H1 (cell line): ENCODE data around the gene REM2. TPM values are rescaled to one million over a fixed set of nuclear protein-coding genes. Genes with fewer than 3 reads are reported as not detected.

ENCODE experiments used
- CTCF ChIA-PET: fragments of 300-600 bp; sonication (Branson Sonifier 250); formaldehyde crosslinking; loops from one replicate; lab custom pipeline; 2021; ENCODE audit not compliant: partially characterized antibody; lab: Charles Lee
- POLR2A ChIA-PET: fragments of 300-600 bp; sonication (Branson Sonifier 250); formaldehyde crosslinking; loops from one replicate; lab custom pipeline; 2021; ENCODE audit warnings: inconsistent platforms; ENCODE audit not compliant: partially characterized antibody; lab: Charles Lee
- DNase-seq, 2 experiments: peaks; one replicate each; pipeline versions ENCODE4 v3.0.0 to v3.0.0-alpha.2; 2010 to 2022; ENCODE audit warnings: low spot score in 2 of 2, low read depth in 1 of 2, mixed read lengths in 1 of 2
- FAIRE-seq: peaks from 2 replicates; lab custom pipeline; 2011; peaks lifted over from hg19 to GRCh38; lab: Jason Lieb, UNC
- H2AFZ ChIP-seq: 2 replicates; pipeline ENCODE4 v1.8.1; 2012; ENCODE audit warnings: low read length, inconsistent platforms
- H2AK5ac ChIP-seq: 2 replicates; pipeline ENCODE4 v1.6.1; 2013; ENCODE audit warnings: low read depth, low read length
- H2BK120ac ChIP-seq: replicated peaks from 2 replicates; pipeline ENCODE3; 2013; ENCODE audit warnings: low read depth, low read length, inconsistent platforms
- H2BK12ac ChIP-seq: 2 replicates; pipeline ENCODE4 v1.6.1; 2013; ENCODE audit warnings: low read depth, low read length
- H2BK15ac ChIP-seq: 2 replicates; pipeline ENCODE4 v1.6.1; 2013; ENCODE audit warnings: low read length
- H2BK20ac ChIP-seq: 2 replicates; pipeline ENCODE4 v1.6.1; 2013; ENCODE audit warnings: low read length
- H2BK5ac ChIP-seq: 2 replicates; pipeline ENCODE4 v1.6.1; 2013; ENCODE audit warnings: low read depth, low read length
- H3K14ac ChIP-seq: 2 replicates; pipeline ENCODE4 v1.6.1; 2013; ENCODE audit warnings: inconsistent platforms; ENCODE audit not compliant: insufficient read length
- H3K18ac ChIP-seq: 2 replicates; pipeline ENCODE4 v1.6.1; 2013; ENCODE audit warnings: low read length; ENCODE audit errors: extremely low read depth
- H3K23ac ChIP-seq: 2 replicates; pipeline ENCODE4 v1.6.1; 2013; ENCODE audit warnings: inconsistent platforms; ENCODE audit not compliant: insufficient read length
- H3K23me2 ChIP-seq: 2 replicates; pipeline ENCODE4 v1.6.1; 2013; ENCODE audit warnings: low read depth, low read length
- H3K27ac ChIP-seq: 2 replicates; pipeline ENCODE4 v1.6.1; 2011; ENCODE audit warnings: low read depth, low read length, inconsistent platforms
- H3K27me3 ChIP-seq, 4 experiments: replicated peaks in 1 of 4; 1 replicate in 1 of 4; 2 replicates in 3 of 4; pipeline versions ENCODE4 v1.6.1 to v1.8.1; 2011 to 2013; ENCODE audit warnings: low read length in 3 of 4, mild to moderate bottlenecking in 3 of 4, inconsistent platforms in 2 of 4, mixed read lengths in 2 of 4, moderate library complexity in 1 of 4; ENCODE audit not compliant: control insufficient read depth in 3 of 4, insufficient read depth in 3 of 4; ENCODE audit errors: extremely low read depth in 1 of 4
- H3K36me3 ChIP-seq, 4 experiments: 2 replicates each; pipeline versions ENCODE4 v1.6.1 to v1.8.1; 2011 to 2013; ENCODE audit warnings: mild to moderate bottlenecking in 4 of 4, low read length in 3 of 4, moderate library complexity in 2 of 4, control low read depth in 1 of 4, inconsistent platforms in 1 of 4; ENCODE audit not compliant: insufficient read depth in 4 of 4, control insufficient read depth in 2 of 4
- H3K4ac ChIP-seq: replicated peaks from 2 replicates; pipeline ENCODE3; 2013; ENCODE audit warnings: low read length, low read depth, mixed read lengths, inconsistent platforms; ENCODE audit not compliant: insufficient read length
- H3K4me1 ChIP-seq, 4 experiments: replicated peaks in 1 of 4; 1 replicate in 1 of 4; 2 replicates in 3 of 4; pipeline versions ENCODE4 v1.6.1 to v1.8.1; 2011 to 2013; ENCODE audit warnings: low read length in 3 of 4, inconsistent platforms in 2 of 4, mixed read lengths in 1 of 4; ENCODE audit not compliant: insufficient read depth in 4 of 4, control insufficient read depth in 3 of 4
- H3K4me2 ChIP-seq, 2 experiments: 2 replicates each; pipeline versions ENCODE4 v1.6.1 to v1.8.1; 2011 to 2013; ENCODE audit warnings: low read depth in 2 of 2, low read length in 2 of 2, control low read depth in 1 of 2, inconsistent platforms in 1 of 2, mild to moderate bottlenecking in 1 of 2; ENCODE audit not compliant: insufficient read depth in 1 of 2
- H3K4me3 ChIP-seq, 4 experiments: fragments of 200-600, 300-600 bp in 1 of 4; sonication (generic), shearing (Covaris generic), sonication (Bioruptor Twin) in 1 of 4; 2 replicates each; pipeline versions ENCODE4 v1.5.1 to v1.8.1; 2011 to 2016; ENCODE audit warnings: low read length in 4 of 4, low read depth in 3 of 4, control low read depth in 2 of 4, inconsistent platforms in 2 of 4, mild to moderate bottlenecking in 2 of 4, mixed read lengths in 1 of 4, moderate library complexity in 1 of 4; ENCODE audit not compliant: insufficient read depth in 2 of 4; ENCODE audit errors: extremely low read depth in 1 of 4
- H3K56ac ChIP-seq: replicated peaks from 2 replicates; pipeline ENCODE3; 2013; ENCODE audit warnings: low read depth, mild to moderate bottlenecking, mixed read lengths, low read length, inconsistent platforms; ENCODE audit not compliant: insufficient read length
- H3K79me1 ChIP-seq: 2 replicates; pipeline ENCODE4 v1.6.1; 2013; ENCODE audit warnings: low read depth, low read length, control low read depth
- H3K79me2 ChIP-seq, 2 experiments: 2 replicates each; pipeline versions ENCODE4 v1.6.1 to v1.8.1; 2012 to 2013; ENCODE audit warnings: low read length in 2 of 2, mild to moderate bottlenecking in 2 of 2, inconsistent platforms in 1 of 2; ENCODE audit not compliant: insufficient read depth in 2 of 2, control insufficient read depth in 1 of 2
- H3K9ac ChIP-seq, 4 experiments: replicated peaks in 1 of 4; 1 replicate in 1 of 4; 2 replicates in 3 of 4; pipeline versions ENCODE4 v1.6.1 to v1.8.1; 2011 to 2013; ENCODE audit warnings: low read depth in 3 of 4, low read length in 3 of 4, control low read depth in 2 of 4, mild to moderate bottlenecking in 2 of 4, moderate library complexity in 2 of 4, inconsistent platforms in 1 of 4; ENCODE audit errors: extremely low read depth in 1 of 4
- H3K9me3 ChIP-seq, 2 experiments: 2 replicates each; pipeline versions ENCODE4 v1.6.1 to v1.8.1; 2012 to 2013; ENCODE audit warnings: mild to moderate bottlenecking in 2 of 2, moderate library complexity in 2 of 2, control low read depth in 1 of 2, inconsistent platforms in 1 of 2, low read depth in 1 of 2, low read length in 1 of 2, mixed read lengths in 1 of 2; ENCODE audit not compliant: insufficient read depth in 2 of 2
- H4K20me1 ChIP-seq, 2 experiments: replicated peaks in 1 of 2; 2 replicates each; pipeline versions ENCODE3 to v1.8.1; 2011 to 2013; ENCODE audit warnings: inconsistent platforms in 2 of 2, low read length in 2 of 2, mild to moderate bottlenecking in 1 of 2; ENCODE audit not compliant: insufficient read depth in 2 of 2, control insufficient read depth in 1 of 2
- H4K5ac ChIP-seq: 2 replicates; pipeline ENCODE4 v1.6.1; 2013; ENCODE audit warnings: low read length, low read depth, mixed read lengths, inconsistent platforms; ENCODE audit not compliant: insufficient read length
- H4K8ac ChIP-seq: 2 replicates; pipeline ENCODE4 v1.8.0; 2013; ENCODE audit warnings: mild to moderate bottlenecking, moderate library complexity, low read length, inconsistent platforms; ENCODE audit not compliant: insufficient read depth; ENCODE audit errors: extremely low read depth
- H4K91ac ChIP-seq: replicated peaks from 2 replicates; pipeline ENCODE3; 2013; ENCODE audit warnings: low read length, mixed read lengths, inconsistent platforms; ENCODE audit not compliant: insufficient read length
- ASH2L ChIP-seq: fragments of 200-600, 300-600 bp; sonication (generic); IDR thresholded peaks from one replicate; pipeline ENCODE4 v1.7.1; 2017; ENCODE audit warnings: low read length
- CTBP2 ChIP-seq: IDR thresholded peaks from 2 replicates; pipeline ENCODE4 v1.7.0; 2011; ENCODE audit warnings: borderline replicate concordance, mild to moderate bottlenecking, moderate library complexity, mixed read lengths, low read length; ENCODE audit not compliant: insufficient read depth, insufficient read length
- RNF2 ChIP-seq: fragments of 200-900, 300-1000 bp; sonication (generic); IDR thresholded peaks from 2 replicates; pipeline ENCODE4 v1.7.1; 2016; ENCODE audit warnings: borderline replicate concordance, low read depth, mild to moderate bottlenecking, antibody characterized with exemption, low read length; ENCODE audit not compliant: poor library complexity, severe bottlenecking; ENCODE audit errors: missing control alignments
- RXRA ChIP-seq: IDR thresholded peaks from 2 replicates; pipeline ENCODE4 v1.6.1; 2011; ENCODE audit warnings: low read depth, mild to moderate bottlenecking, low read length, moderate library complexity; ENCODE audit not compliant: insufficient read depth
- WGBS, 2 experiments: shearing (Covaris generic) in 1 of 2; methylation state at CpG; one replicate each; pipeline versions ENCODE4 v1.1.6 to v1.1.7; 2013 to 2015; ENCODE audit warnings: low lambda C conversion rate in 2 of 2, mixed read lengths in 2 of 2, inconsistent platforms in 1 of 2, low coverage in 1 of 2, missing lambda C conversion rate in 1 of 2; ENCODE audit not compliant: insufficient replicate concordance in 2 of 2, insufficient coverage in 1 of 2, insufficient read length in 1 of 2; ENCODE audit errors: extremely low coverage in 1 of 2, missing lambda C conversion rate in 1 of 2; 5-methylcytosine and 5-hydroxymethylcytosine counted together
- long read RNA-seq, 2 experiments: library from RNA in 1 of 2; library from capped mRNA in 1 of 2; stranded (forward); transcript quantifications; one replicate each; pipeline ENCODE4 v2.0.0, GENCODE V29; 2021; ENCODE audit warnings: inconsistent platforms in 1 of 2
- polyA minus RNA-seq, 3 experiments: library from RNA; depleted of rRNA, polyadenylated mRNA; stranded (reverse); fragments of >200 nt; gene quantifications; 1 replicate in 2 of 3; 2 replicates in 1 of 3; pipeline ENCODE4 v1.2.3, GENCODE V29; 2011
- polyA plus RNA-seq, 7 experiments: library from polyadenylated mRNA; depleted of rRNA in 3 of 7; stranded (reverse) in 5 of 7; unstranded in 2 of 7; fragments of >200 nt in 5 of 7; fragments of 200-250 nt in 2 of 7; gene quantifications; 1 replicate in 5 of 7; 2 replicates in 1 of 7; 4 replicates in 1 of 7; pipeline versions ENCODE4 v1.2.1 to v1.2.3, GENCODE V29; 2011 to 2013; ENCODE audit warnings: missing spikeins in 2 of 7, mixed read lengths in 2 of 7
- total RNA-seq: library from RNA; stranded (reverse); fragmentation: NEBNext Ultra II Directional; extraction: Animal tissue kit (Norgen Biotek cat#: 25700); gene quantifications from 2 replicates; pipeline ENCODE4 v1.2.1, GENCODE V29; 2021
- TF ChIP-seq, protein P1 (sequence below): IDR thresholded peaks from 2 replicates; pipeline ENCODE4 v1.6.1; 2012; ENCODE audit warnings: inconsistent platforms

Gene REM2, protein sequence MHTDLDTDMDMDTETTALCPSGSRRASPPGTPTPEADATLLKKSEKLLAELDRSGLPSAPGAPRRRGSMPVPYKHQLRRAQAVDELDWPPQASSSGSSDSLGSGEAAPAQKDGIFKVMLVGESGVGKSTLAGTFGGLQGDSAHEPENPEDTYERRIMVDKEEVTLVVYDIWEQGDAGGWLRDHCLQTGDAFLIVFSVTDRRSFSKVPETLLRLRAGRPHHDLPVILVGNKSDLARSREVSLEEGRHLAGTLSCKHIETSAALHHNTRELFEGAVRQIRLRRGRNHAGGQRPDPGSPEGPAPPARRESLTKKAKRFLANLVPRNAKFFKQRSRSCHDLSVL
- total RNA-seq (1.1 and 1.3 TPM in 2 replicates), polyA plus RNA-seq (2011; rRNA removed) (0.78 and 1.00 TPM in 2 replicates), polyA minus RNA-seq (2011; rRNA and poly(A)+ RNA removed) (0.34 and 0.73 TPM in 2 replicates)
- 1.4 TPM for polyA plus RNA-seq (2011; cell fraction: cytosol; rRNA removed)
- polyA plus RNA-seq (2011; cell fraction: nucleus; rRNA removed) = 2.2 TPM
- polyA plus RNA-seq (2012, experiment 1 of 2) = 0.96 to 1.6 TPM (median 1.2 TPM) in 4 replicates
- polyA plus RNA-seq (2012, experiment 2 of 2) = 1.3 TPM
- 1.5 TPM for polyA plus RNA-seq (2013, experiment 1 of 2)
- 1.4 TPM for polyA plus RNA-seq (2013, experiment 2 of 2)
- not detected for polyA minus RNA-seq (2011; cell fraction: cytosol; rRNA and poly(A)+ RNA removed)
- 1.8 TPM for polyA minus RNA-seq (2011; cell fraction: nucleus; rRNA and poly(A)+ RNA removed)
- long read RNA-seq, experiment 1 = 0 reads
- long read RNA-seq, experiment 2 = 0 reads

DNA sequence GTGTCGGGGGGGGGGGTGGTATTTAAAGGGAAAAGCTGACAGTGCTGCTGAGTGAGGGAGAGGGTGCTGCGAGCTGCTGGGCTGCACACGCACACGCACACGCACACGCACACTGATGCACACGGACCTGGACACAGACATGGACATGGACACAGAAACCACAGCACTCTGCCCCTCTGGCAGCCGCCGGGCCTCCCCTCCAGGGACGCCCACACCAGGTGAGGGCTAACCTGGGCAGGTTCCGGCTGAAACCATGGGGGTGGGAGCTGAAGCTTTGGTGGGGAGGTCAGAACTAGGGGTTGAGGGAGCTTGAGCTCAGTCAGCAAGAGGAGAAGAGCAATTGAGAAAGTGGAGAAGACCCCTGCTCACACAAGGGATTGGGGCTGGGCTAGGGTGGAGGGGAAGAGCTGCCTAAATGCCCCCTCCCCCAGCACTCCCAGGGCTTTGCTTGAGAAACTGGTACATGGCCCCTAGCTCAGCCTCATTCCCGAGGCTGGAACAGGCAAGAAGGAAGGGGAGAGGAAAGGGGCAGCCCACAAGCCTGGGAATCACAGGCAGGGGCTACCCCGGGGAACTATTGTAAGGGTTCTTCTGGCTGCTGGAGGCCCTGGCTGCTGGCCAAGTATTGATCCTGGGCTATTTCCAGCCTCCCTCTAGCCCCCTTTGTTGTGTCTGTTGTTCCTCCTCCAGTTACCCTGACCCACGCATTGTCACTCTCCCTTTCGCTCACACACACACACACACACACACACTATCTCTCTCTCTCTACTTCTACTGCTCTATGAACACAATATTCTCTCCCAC lies at the start of gene REM2:
Gene REM2, plus strand, starts transcription at position 50 of the 804 bp plus-strand sequence. Its CDS starts 66 bp downstream, at position 116.
- 31% methylated on average over 13 of the region's 15 CpGs; no CpG with 5 or more reads in 1 of the 2 experiments for WGBS, 2 experiments
- no peak within 1 kb of the TSS for H3K27ac ChIP-seq
- no peak for TF ChIP-seq RXRA
- TF ChIP-seq CTBP2 = no peak
- no peak for TF ChIP-seq RNF2
- peak; percentile 45 for TF ChIP-seq ASH2L
- TF ChIP-seq, protein P1, sequence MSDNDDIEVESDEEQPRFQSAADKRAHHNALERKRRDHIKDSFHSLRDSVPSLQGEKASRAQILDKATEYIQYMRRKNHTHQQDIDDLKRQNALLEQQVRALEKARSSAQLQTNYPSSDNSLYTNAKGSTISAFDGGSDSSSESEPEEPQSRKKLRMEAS = 0 out of 2 replicates have a peak, but pooled peaks have one; percentile 9

More for the DNA sequence above, at the start of gene REM2:
- peak within 1 kb of the TSS; percentile 33 for H3K4ac ChIP-seq
- H3K23me2 ChIP-seq = peaks cover 14% of the 10 kb centered on the region
- no peaks in the 10 kb centered on the region for H3K79me2 ChIP-seq
- peak within 1 kb of the TSS; percentile 51; the same call in 1 of the 2 replicates for H2AFZ ChIP-seq
- H4K8ac ChIP-seq = peak within 1 kb of the TSS; percentile 72; the same call in 1 of the 2 replicates
- peak within 1 kb of the TSS; percentile 99 for H2BK12ac ChIP-seq
- peak within 1 kb of the TSS; percentile 36 for H4K91ac ChIP-seq
- H3K9me3 ChIP-seq = no peaks in the 10 kb centered on the region
- DNase-seq (peak in 1 of 2 experiments; percentile 54), FAIRE-seq (no peak)
- peak within 1 kb of the TSS; percentile 78 for H3K18ac ChIP-seq
- POLR2A ChIA-PET = interaction anchor here (0.6 to 7.2 kb wide), 12 partner anchors 10 to 109 kb away, joined by 3 to 54 read pairs (median 6); partner anchors contain the start of genes LRP10, PRMT5 and RBM23
- no peak within 1 kb of the TSS for H2BK120ac ChIP-seq
- H3K27me3 ChIP-seq = peaks cover 0 to 17% (median 11%) of the 10 kb centered on the region in 4 experiments; a peak in 6 of 7 replicates
- H2BK15ac ChIP-seq = peak within 1 kb of the TSS; percentile 61
- H3K23ac ChIP-seq = no peak within 1 kb of the TSS
- H4K5ac ChIP-seq = peak within 1 kb of the TSS; percentile 18
- peak within 1 kb of the TSS; percentile 66; the same call in 1 of the 2 replicates for H2BK5ac ChIP-seq
- H3K9ac ChIP-seq = peak within 1 kb of the TSS; percentile 15 to 56 (median 32); a peak in 6 of 7 replicates
- H2AK5ac ChIP-seq = peak within 1 kb of the TSS; percentile 59
- no peaks in the 10 kb centered on the region for H4K20me1 ChIP-seq
- H3K79me1 ChIP-seq = peaks cover 3% of the 10 kb centered on the region; the same call in 1 of the 2 replicates
- no peaks in the 10 kb centered on the region; a peak in 1 of 8 replicates for H3K36me3 ChIP-seq
- H3K4me1 ChIP-seq = peaks cover 7 to 21% (median 12%) of the 10 kb centered on the region in 4 experiments
- CTCF ChIA-PET = interaction anchor here (0.6 to 56.0 kb wide), 11 partner anchors 9 to 417 kb away, joined by 3 to 1562 read pairs (median 9); partner anchors contain the start of genes LRP10, MMP14, MRPL52 and SLC7A7
- no peak within 1 kb of the TSS for H3K14ac ChIP-seq
- H3K4me2 ChIP-seq = peak within 1 kb of the TSS; percentile 75
- H3K56ac ChIP-seq = no peak within 1 kb of the TSS
- 0 out of 2 replicates have a peak within 1 kb of the TSS, but pooled peaks have one; percentile 48 for H2BK20ac ChIP-seq
- peak within 1 kb of the TSS; percentile 14 to 55 (median 22); a peak in 7 of 8 replicates for H3K4me3 ChIP-seq
